Measurements from ENCODE around the gene PPM1A.

Gene PPM1A

DNA sequence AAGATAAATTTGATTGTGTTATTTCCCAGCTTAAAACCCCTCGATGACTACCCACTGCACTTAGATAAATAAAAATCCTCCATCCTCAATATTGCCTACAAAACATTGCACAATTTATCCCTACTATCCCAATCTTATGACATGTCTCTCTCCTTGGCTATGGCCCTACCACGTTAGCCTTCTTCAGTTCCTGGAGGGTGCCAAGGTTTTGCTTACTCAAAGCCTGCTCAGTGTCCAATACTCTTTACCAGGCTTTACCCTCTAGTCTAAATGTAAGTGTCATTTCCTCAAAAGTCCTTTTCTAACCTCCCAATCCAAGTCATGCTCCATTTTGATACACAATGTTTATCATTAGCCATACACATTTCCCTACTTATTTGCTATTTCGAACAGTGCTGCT, 35.0 kb upstream of the PPM1A start:
- WGBS, 2 experiments (ENCODE audit: insufficient coverage in 2 of 2) = 87 to 100% methylated on average over 2 of the region's 3 CpGs
- Histone ChIP-seq H3K4me3 (ENCODE audit: extremely low read depth, insufficient read depth, low read length, poor library complexity, severe bottlenecking) (no peak overlapping the region), H3K27ac (ENCODE audit: low read depth, low read length, severe bottlenecking) (no peak overlapping the region), H3K36me3 (ENCODE audit: control insufficient read depth, insufficient read depth, low read length) (no peaks in the 10 kb centered on the region), H3K4me1 (ENCODE audit: control insufficient read depth, insufficient read depth, low read length, poor library complexity, severe bottlenecking) (no peaks in the 10 kb centered on the region), H3K9me3 (ENCODE audit: control insufficient read depth, low read length) (no peaks in the 10 kb centered on the region)

DNA sequence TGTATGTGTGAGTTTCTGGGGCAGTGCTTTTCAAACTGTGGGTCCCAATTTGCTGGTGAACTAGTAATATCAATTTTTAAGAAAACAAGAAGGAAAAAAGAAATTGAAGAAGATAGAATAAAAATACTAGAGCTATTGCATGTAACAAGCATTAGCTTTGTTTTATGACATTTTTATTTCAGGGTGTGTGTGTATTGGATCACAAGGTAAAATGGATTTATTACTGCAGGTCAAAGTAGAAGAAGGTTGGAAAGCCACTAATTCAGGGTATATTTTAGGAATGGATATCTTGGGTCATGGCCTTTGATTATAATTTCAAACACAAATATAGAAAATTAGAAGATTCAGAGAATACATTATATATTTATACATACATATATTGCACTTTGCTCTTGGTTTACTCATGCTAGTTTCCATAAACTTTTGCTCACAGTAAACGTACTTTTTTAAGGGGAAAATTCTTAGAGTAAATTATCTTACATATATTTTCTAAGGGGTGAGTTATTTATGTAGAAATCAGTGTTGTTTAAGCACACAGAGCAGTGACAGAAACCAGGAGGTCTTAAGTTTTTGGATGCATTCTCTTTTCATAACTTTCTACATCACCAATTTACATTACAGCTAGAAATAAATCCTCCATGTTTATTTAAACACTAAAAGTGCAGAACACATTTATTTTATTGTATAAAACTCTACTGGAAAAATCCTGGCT, 34.5 kb upstream of the PPM1A start:
- Histone ChIP-seq H3K36me3 (ENCODE audit: control insufficient read depth, insufficient read depth, low read length) (no peaks in the 10 kb centered on the region), H3K9me3 (ENCODE audit: control insufficient read depth, low read length) (no peaks in the 10 kb centered on the region), H3K4me3 (ENCODE audit: extremely low read depth, insufficient read depth, low read length, poor library complexity, severe bottlenecking) (no peak overlapping the region), H3K27ac (ENCODE audit: low read depth, low read length, severe bottlenecking) (no peak overlapping the region), H3K4me1 (ENCODE audit: control insufficient read depth, insufficient read depth, low read length, poor library complexity, severe bottlenecking) (no peaks in the 10 kb centered on the region)
- no CpG with 5 or more reads among the region's 1 CpG for WGBS, 2 experiments (ENCODE audit: insufficient coverage in 2 of 2)

DNA sequence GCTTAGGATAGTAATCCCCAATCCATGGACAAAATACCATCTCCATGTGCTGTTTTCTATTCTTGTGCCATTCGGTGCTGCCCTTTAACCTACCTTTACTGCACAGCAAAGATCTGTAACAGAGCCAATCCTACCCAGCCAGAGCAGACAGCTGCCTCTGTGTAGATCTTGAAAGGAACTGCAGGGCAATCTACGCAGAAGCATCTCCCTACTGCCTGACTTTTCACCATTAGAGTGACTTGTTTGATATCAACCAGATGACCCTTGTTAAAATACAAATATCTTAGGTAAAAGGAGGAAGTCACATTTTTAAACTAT, 33.9 kb upstream of the PPM1A start:
- Histone ChIP-seq H3K4me1 (ENCODE audit: control insufficient read depth, insufficient read depth, low read length, poor library complexity, severe bottlenecking) (no peaks in the 10 kb centered on the region), H3K27ac (ENCODE audit: low read depth, low read length, severe bottlenecking) (no peak overlapping the region), H3K4me3 (ENCODE audit: extremely low read depth, insufficient read depth, low read length, poor library complexity, severe bottlenecking) (no peak overlapping the region), H3K9me3 (ENCODE audit: control insufficient read depth, low read length) (no peaks in the 10 kb centered on the region), H3K36me3 (ENCODE audit: control insufficient read depth, insufficient read depth, low read length) (no peaks in the 10 kb centered on the region)
- 75 to 83% methylated on average over 1 to 2 of the region's 2 CpGs for WGBS, 2 experiments (ENCODE audit: insufficient coverage in 2 of 2)

DNA sequence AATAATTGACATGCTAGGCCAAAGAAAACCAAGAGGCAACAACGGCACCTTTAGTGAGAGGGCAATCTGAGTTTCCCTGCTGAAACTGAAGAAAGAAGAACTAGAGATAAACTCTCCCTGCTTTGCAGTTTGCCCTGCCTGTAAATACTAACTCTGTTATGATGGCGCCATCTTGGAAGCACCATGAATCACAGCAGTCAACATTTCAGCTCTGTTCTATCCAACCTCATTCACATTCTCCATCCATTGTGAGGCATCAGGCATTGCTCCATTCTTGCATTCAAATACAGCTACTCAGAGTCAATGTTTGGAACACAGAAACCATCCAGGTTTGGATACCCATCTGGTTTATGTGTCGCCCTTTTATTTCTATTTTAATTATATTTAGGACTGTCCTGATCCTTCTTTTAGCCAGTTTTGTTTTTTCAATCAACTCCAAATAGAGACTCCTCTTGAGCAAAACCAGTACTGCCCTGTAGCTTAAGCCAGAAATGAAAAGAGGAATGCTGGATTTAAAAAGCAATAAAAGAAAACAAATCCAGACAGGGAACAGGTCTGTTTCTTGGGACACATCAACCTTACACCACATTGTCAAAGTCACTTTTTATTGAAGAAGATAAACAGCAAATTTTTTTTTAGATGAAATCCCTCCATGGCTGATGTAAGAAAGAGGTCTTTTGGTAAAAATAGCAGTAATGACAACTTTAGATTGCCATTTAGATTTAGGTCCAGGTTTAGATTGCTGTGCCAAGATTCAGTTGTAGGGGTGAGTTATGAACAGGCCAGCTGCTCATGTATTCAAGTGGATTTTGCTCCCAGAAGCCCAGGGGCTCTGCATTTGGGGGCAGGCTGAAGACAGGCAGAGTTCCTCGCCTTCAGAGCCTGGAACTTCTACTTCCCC, 33.3 kb upstream of the PPM1A start:
- Histone ChIP-seq H3K27ac (ENCODE audit: low read depth, low read length, severe bottlenecking) (no peak overlapping the region), H3K4me3 (ENCODE audit: extremely low read depth, insufficient read depth, low read length, poor library complexity, severe bottlenecking) (no peak overlapping the region), H3K36me3 (ENCODE audit: control insufficient read depth, insufficient read depth, low read length) (no peaks in the 10 kb centered on the region), H3K9me3 (ENCODE audit: control insufficient read depth, low read length) (no peaks in the 10 kb centered on the region), H3K4me1 (ENCODE audit: control insufficient read depth, insufficient read depth, low read length, poor library complexity, severe bottlenecking) (no peaks in the 10 kb centered on the region)
- WGBS, 2 experiments (ENCODE audit: insufficient coverage in 2 of 2) = 86 to 93% methylated on average over 2 of the region's 4 CpGs

DNA sequence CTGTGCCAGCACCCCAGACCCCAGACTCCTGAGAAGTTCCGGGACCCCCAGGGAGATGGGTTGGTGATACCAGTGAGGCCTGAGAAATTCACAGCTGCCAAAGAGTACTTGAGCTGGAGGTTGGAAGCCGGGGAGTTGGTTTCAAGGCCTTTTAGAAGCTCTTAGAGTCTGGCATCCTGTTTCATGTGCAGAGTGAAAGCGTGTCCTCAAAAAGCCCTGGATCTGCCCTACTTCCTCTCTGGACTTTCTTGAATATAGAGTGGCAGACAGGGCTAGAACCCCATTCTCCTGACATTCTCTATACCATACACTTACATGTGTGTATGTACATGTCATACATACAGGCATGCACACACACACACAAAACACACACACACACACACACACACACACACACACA, 31.3 kb upstream of the PPM1A start:
- no peak overlapping the region for H3K4me3 ChIP-seq (ENCODE audit: extremely low read depth, insufficient read depth, low read length, poor library complexity, severe bottlenecking)
- whole genome bisulfite sequencing, 2 experiments (ENCODE audit: insufficient coverage in 2 of 2) = 83 to 89% methylated on average over 2 of the region's 3 CpGs
- H3K36me3 ChIP-seq (ENCODE audit: control insufficient read depth, insufficient read depth, low read length) = no peaks in the 10 kb centered on the region
- H3K27ac ChIP-seq (ENCODE audit: low read depth, low read length, severe bottlenecking) = no peak overlapping the region
- H3K9me3 ChIP-seq (ENCODE audit: control insufficient read depth, low read length) = no peaks in the 10 kb centered on the region
- no peaks in the 10 kb centered on the region for H3K4me1 ChIP-seq (ENCODE audit: control insufficient read depth, insufficient read depth, low read length, poor library complexity, severe bottlenecking)

DNA sequence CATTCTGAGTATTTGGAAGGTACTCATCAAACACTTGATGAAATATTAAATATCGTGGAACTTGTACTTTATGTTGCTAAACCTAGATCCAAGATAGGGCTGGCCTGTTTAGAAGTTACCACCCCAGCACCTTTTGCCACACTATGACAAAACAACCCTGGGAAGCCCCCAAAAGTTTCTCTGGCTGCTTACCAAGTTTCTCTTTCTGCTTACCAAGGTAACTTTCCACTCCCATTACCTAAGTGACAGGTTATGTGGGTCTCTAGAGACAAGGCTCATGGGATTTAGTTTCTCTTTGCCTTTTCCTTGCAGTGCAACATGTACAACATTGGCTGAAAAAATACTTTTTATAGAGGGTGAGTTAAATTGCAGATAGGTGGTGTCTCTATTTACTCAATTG, 28.9 kb upstream of the PPM1A start:
- no peaks in the 10 kb centered on the region for H3K9me3 ChIP-seq (ENCODE audit: control insufficient read depth, low read length)
- H3K4me1 ChIP-seq (ENCODE audit: control insufficient read depth, insufficient read depth, low read length, poor library complexity, severe bottlenecking) = no peaks in the 10 kb centered on the region
- H3K27ac ChIP-seq (ENCODE audit: low read depth, low read length, severe bottlenecking) = no peak overlapping the region
- H3K4me3 ChIP-seq (ENCODE audit: extremely low read depth, insufficient read depth, low read length, poor library complexity, severe bottlenecking) = no peak overlapping the region
- H3K36me3 ChIP-seq (ENCODE audit: control insufficient read depth, insufficient read depth, low read length) = no peaks in the 10 kb centered on the region
- no CpG with 5 or more reads among the region's 1 CpG for WGBS, 2 experiments (ENCODE audit: insufficient coverage in 2 of 2)

DNA sequence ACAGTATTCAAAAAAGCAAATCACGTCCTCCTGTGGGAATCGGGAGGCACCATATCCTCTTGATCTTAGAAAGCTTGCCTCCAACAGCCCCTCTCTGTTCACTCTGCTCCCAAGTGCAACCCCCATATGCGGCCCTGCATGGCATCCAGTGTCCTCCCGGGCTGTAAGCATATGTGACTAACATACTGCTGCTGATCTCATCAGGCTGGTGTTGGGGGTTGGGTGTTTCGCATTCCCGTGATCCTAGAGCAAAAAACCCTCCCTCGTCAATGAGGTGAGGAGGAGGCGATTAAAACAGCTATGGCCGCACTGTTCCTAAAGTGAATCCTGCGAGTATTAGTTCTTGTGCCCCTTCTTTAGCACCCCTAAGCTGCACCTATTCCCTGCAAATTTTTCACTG, 28.1 kb upstream of the PPM1A start:
- no peaks in the 10 kb centered on the region for H3K36me3 ChIP-seq (ENCODE audit: control insufficient read depth, insufficient read depth, low read length)
- H3K4me3 ChIP-seq (ENCODE audit: extremely low read depth, insufficient read depth, low read length, poor library complexity, severe bottlenecking) = no peak overlapping the region
- no peak overlapping the region for H3K27ac ChIP-seq (ENCODE audit: low read depth, low read length, severe bottlenecking)
- WGBS, 2 experiments (ENCODE audit: insufficient coverage in 2 of 2) = 88 to 92% methylated on average over 4 to 7 of the region's 10 CpGs
- H3K4me1 ChIP-seq (ENCODE audit: control insufficient read depth, insufficient read depth, low read length, poor library complexity, severe bottlenecking) = no peaks in the 10 kb centered on the region
- H3K9me3 ChIP-seq (ENCODE audit: control insufficient read depth, low read length) = no peaks in the 10 kb centered on the region

DNA sequence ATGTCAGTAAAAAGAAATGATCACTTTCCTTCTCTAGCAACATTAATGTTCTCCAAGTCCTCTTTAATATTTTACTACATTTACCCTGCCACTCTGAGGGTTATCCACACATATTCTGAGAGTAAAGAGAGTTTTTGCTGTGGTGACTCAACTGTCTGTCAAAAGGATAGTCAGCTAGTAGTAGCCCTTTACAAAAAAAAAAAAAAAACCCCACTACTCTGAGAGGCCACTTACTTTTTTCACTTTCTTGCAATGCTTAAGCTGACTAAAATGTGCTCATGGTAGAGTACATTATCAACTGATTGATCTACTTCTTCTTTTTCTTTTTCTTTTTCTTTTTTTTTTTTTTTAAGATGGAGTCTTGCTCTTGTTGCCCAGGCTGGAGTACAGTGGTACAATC, 27.6 kb upstream of the PPM1A start:
- Histone ChIP-seq H3K9me3 (ENCODE audit: control insufficient read depth, low read length) (no peaks in the 10 kb centered on the region), H3K36me3 (ENCODE audit: control insufficient read depth, insufficient read depth, low read length) (no peaks in the 10 kb centered on the region), H3K4me1 (ENCODE audit: control insufficient read depth, insufficient read depth, low read length, poor library complexity, severe bottlenecking) (no peaks in the 10 kb centered on the region)

DNA sequence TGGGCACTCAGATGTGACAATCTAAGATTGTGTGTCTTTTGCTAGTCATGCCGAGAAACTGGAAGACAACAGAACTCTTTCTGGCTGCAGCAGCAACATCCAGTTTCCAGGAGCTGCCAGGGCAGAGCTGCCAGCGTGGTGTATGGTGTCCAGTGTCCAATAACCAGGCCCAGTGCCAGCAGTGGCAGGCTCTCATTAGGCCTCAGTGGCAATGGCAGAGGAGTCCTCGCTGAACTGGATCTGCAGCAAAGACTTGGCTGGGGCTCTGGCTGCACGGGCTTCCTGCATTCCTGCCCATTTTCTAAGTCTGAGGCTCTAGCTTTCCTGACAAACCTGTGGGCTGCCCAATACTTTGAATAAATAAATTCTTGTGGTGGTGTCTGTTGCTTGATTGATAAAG, 26.2 kb upstream of the PPM1A start:
- H3K27ac ChIP-seq (ENCODE audit: low read depth, low read length, severe bottlenecking) = no peak overlapping the region
- H3K4me1 ChIP-seq (ENCODE audit: control insufficient read depth, insufficient read depth, low read length, poor library complexity, severe bottlenecking) = no peaks in the 10 kb centered on the region

More for the DNA sequence above, 27.6 kb upstream of the PPM1A start:
- H3K4me3 ChIP-seq (ENCODE audit: extremely low read depth, insufficient read depth, low read length, poor library complexity, severe bottlenecking) = no peak overlapping the region
- no peak overlapping the region for H3K27ac ChIP-seq (ENCODE audit: low read depth, low read length, severe bottlenecking)

DNA sequence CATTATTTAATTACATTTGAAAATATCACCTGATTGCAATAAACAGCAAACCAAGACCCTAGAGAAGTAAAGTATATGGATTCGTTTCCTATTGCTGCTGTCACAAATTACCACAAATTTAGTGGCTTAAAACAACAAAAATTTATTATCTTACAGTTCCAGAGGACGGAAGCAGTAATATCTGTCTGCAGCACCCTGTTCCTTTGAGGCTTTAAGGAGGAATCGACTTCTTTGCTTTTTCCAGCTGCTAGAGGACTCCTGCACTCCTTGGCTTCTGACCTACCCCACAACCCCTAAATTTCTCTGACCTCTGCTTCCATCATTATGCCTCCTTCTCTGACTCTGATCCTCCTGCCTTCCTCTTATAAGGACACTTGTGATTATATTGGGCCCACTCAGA, 23.8 kb upstream of the PPM1A start:
- H3K9me3 ChIP-seq (ENCODE audit: control insufficient read depth, low read length) = no peaks in the 10 kb centered on the region
- no peaks in the 10 kb centered on the region for H3K36me3 ChIP-seq (ENCODE audit: control insufficient read depth, insufficient read depth, low read length)
- H3K27ac ChIP-seq (ENCODE audit: low read depth, low read length, severe bottlenecking) = no peak overlapping the region
- H3K4me3 ChIP-seq (ENCODE audit: extremely low read depth, insufficient read depth, low read length, poor library complexity, severe bottlenecking) = no peak overlapping the region
- 65 to 74% methylated on average over 2 to 3 of the region's 3 CpGs for WGBS, 2 experiments (ENCODE audit: insufficient coverage in 2 of 2)
- no peaks in the 10 kb centered on the region for H3K4me1 ChIP-seq (ENCODE audit: control insufficient read depth, insufficient read depth, low read length, poor library complexity, severe bottlenecking)

More for the DNA sequence above, 26.2 kb upstream of the PPM1A start:
- no peaks in the 10 kb centered on the region for H3K36me3 ChIP-seq (ENCODE audit: control insufficient read depth, insufficient read depth, low read length)
- H3K4me3 ChIP-seq (ENCODE audit: extremely low read depth, insufficient read depth, low read length, poor library complexity, severe bottlenecking) = no peak overlapping the region
- WGBS, 2 experiments (ENCODE audit: insufficient coverage in 2 of 2) = 86 to 91% methylated on average over 4 of the region's 4 CpGs
- H3K9me3 ChIP-seq (ENCODE audit: control insufficient read depth, low read length) = no peaks in the 10 kb centered on the region

DNA sequence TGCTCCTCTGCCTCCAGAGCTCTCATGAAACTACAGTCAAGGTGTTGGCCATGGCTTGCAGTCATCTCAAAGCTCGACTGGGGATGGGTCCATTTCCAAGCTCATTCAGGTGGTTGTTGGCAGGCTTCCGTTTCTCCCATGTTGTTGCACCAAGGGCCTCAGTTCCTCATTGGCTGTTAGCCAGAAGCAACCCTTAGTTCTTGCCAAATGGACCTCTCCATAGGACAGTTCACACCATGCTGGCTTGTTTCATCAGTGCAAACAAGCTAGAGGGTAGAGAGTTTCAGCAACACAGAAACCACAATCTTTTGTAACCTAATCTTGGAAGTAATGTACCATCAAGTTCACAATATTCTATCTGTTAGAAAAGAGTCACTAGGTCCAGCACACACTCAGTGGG, 22.7 kb upstream of the PPM1A start:
- WGBS, 2 experiments (ENCODE audit: insufficient coverage in 2 of 2) = 83 to 89% methylated on average over 2 of the region's 2 CpGs
- H3K36me3 ChIP-seq (ENCODE audit: control insufficient read depth, insufficient read depth, low read length) = no peaks in the 10 kb centered on the region
- H3K4me3 ChIP-seq (ENCODE audit: extremely low read depth, insufficient read depth, low read length, poor library complexity, severe bottlenecking) = no peak overlapping the region

More for the DNA sequence above, 22.7 kb upstream of the PPM1A start:
- no peaks in the 10 kb centered on the region for H3K4me1 ChIP-seq (ENCODE audit: control insufficient read depth, insufficient read depth, low read length, poor library complexity, severe bottlenecking)
- no peak overlapping the region for H3K27ac ChIP-seq (ENCODE audit: low read depth, low read length, severe bottlenecking)
- no peaks in the 10 kb centered on the region for H3K9me3 ChIP-seq (ENCODE audit: control insufficient read depth, low read length)

All from mesodermal cell (in vitro differentiated cells).